MV-4-11 (cell line): Measurements from ENCODE around the gene P2RX2.
"Not testable (repeated sequence)": the region's sequence is repeated elsewhere in the genome, so short reads cannot be mapped to it uniquely, and the experiment has no call there.

Experiments
- DNase-seq: peaks from one replicate; lab custom pipeline; 2025; lab: John Stamatoyannopoulos, UW

The P2RX2 gene

DNA sequence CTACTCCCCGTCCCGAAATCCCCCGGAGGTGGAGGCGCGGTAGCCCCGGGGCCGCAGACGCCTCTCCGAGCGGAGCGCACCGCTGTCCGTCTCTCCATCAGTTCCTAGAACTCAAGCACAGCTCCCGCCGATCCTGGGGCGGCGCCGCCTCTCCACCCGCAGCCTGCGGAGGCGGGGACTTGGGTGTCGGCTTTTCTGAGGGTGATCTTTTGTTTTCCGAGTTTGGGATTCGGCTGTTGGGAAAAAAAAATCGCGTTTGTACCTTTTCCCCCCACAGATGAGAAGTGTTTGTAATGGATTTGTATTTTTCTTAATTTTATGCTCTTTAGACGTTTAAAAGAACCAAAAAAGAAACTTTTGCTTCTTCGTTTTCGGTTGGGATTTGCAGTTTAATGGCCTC lies 34.8 kb upstream of the P2RX2 start:
- no peak for DNase-seq

DNA sequence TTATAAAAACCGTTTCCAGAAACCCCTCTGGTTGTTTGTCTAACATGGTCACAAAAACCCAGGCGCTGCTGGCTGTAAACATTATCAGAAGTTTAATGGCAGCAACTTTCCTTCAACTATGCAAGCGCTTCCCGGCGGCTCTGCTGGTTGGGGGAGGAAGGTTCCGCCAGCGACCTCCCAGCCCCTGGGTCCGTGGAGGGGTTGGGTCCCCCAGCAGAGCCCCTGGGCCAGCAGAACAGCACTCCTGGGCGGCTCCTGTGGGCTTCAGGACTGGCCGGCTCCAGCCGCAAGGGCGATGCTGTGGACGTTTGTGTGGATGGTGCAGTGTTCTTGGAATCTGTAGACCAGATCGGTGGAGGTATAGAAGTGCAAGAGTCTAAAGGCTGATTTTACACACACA lies 34.1 kb upstream of the P2RX2 start:
- no peak for DNase-seq

DNA sequence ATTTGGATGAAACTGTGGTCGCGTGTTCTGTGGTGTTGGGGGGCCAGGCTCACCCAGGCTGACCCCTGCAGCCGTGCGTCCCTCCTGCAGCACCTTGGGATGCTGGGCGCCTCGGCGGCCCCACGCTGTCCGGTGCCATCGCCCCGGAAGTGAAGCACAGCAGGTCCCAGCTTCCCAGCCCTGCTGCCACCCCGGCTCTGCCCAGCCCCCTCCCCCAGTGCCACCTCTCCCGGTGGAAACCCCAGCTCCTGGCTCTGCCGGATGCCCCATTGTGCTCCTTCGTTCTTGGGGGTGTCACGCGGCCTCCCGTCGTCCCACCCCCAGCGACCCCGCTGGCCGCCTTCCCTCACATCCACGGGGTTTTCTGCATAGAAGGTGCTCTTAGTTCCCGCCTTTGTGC lies 33.4 kb upstream of the P2RX2 start:
- no peak for DNase-seq

DNA sequence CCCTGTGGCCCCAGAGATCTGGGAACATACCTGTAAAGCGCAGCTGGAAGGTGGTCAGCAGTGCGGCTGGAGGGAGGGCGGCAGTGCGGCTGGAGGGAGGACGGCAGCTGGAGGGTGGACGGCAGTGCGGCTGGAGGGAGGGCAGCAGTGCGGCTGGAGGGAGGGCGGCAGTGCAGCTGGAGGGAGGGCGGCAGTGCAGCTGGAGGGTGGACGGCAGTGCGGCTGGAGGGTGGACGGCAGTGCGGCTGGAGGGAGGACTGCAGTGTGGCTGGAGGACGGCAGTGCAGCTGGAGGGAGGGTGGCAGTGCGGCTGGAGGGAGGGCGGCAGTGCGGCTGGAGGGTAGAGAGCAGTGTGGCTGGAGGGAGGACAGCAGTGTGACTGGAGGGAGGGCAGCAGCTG lies 31.6 kb upstream of the P2RX2 start:
- DNase-seq: no peak

DNA sequence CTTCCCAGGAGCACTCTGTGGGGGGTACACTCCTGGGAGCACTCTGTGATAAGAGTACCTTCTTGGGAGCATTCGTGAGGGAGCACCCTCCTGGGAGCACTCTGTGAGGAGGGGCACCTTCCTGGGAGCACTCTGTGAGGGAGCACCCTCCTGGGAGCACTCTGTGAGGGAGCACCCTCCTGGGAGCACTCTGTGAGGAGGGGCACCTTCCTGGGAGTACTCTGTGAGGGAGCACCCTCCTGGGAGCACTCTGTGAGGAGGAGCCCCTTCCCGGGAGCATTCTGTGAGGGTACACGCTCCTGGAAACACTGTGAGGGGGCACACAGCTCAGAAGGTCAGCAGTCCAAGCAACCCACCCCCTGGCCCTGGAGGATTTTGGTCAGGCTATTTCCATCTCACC lies 30.8 kb upstream of the P2RX2 start:
- DNase-seq: no peak

DNA sequence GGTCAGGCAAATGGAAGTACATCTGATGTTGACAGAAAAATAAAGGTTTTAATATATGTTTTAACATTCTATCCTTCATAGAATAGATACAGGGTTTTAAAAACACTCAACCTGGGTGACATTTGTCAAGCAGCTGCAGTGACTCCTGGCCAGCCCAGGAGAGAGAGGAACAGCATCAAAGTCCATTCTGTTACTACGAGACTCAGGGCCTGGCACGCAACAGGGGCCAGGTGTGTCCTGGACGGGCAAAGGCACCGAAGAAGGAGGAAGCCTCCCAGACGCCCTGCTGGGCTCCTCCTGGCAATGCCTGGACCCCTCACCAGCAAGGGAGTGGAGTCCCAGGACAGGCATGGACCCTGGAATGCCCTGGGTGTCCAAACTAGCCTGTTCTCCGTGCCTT lies 30.3 kb upstream of the P2RX2 start:
- no peak for DNase-seq

DNA sequence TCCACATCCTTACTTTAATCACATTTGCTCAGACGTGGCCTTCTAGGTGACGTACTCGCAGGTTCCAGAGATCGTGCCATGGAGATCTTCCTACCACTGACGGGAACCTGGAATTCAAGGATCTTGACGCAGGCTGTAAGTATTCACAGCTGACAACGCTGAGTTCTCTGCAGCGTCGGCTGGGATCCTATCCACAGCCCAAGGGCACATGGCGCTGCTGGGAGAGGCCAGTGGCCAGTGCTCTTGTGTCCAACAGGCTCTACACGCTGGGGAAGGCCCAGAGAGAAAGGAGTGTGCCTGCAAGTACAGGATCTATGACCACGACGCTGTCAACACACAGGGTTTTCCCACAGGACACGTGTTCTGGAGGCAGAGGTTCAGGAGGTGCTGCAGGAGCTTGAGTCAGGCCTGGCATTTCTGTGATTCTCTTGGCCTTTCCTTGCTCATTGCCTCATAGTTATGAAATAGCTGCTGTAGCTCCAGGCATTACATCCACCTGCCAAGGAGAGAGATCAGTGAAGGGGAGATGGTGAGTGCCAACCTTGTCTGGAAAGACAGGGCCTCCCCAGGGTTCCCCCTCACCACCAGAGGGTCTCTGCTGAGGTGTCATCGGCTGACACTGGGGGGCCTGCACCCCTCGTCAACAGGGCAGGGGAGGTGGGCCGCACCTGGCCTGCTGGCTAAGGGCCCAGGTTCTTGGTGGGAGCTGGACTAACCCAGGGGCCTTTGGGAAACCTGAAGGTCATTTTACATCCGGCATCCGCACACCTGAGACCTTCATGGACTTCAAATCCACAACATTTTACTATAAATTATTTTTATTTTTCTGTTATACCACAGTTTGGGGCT lies 29.5 kb upstream of the P2RX2 start:
- no peak for DNase-seq

DNA sequence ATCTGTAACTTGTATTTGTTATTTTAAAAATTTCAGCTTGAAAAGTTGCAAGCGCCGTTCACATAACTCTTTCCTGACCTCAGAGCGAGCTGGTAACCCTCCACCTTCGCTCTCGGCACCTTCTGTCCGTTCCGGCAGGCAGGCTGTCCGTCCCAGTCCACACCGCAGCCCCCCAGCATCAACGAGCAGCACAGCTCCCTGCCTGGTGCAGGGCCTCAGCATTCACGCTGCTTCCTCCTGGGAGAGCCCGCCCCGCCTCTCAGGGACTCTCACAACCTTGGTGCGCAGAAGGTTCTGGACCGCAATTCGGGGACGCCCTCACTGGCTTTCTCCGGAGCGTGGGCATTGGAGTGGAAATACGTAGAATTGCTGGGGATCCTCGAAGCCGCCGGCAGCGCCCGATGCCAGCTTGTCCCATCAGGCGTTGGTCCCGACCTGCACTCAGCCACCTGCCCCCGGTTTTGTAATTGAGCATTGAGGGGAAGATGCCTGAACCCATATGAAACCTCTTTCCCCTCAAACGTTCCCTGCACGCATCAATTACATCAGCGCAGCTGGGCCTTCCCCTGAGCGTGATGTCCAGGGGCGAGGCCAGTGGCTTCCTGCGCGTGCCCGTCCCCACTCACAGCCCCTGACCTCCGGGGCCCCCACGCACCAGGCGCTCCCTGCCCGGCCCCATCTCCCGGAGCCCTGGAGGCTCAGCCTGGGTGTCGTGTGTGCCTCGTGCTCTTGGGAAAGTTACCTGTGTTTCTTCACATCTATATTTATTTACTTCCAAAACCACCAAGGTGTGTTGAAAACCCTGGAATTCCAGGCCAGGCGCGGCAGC lies 27.3 kb upstream of the P2RX2 start:
- no peak for DNase-seq

DNA sequence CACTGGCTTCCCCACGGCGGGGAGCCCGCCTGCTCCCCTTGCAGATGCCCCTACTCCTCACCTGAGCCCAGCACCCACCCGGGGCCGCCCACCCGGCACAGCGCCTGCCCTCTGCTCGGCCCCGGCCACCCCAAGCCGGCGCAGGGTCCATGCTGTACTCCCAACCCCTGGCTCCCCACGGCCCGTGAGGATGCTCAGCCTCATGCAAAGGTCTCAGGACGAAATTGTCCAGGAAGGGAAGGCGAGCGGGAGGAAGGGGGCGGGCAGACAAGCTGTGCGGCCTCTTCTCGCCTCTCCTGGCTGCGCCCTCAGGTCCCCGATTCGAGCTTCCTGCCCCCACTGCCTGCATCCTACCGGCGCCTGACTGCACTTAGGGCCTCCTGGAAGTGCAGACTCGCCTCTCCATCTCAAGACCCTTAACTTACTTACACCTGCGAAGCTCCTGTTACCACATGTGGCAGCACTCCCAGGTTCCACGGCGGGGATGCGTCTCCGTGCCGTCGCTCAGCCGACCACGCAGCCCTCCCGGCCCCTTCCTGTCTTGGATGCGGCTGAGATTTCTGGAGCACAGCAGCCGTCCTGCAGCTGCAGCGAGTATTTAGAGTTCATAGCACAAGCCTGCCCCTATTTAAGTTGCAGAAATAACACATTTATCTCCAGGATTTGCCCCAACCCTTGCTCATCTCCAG lies 26.1 kb upstream of the P2RX2 start:
- DNase-seq: no peak

DNA sequence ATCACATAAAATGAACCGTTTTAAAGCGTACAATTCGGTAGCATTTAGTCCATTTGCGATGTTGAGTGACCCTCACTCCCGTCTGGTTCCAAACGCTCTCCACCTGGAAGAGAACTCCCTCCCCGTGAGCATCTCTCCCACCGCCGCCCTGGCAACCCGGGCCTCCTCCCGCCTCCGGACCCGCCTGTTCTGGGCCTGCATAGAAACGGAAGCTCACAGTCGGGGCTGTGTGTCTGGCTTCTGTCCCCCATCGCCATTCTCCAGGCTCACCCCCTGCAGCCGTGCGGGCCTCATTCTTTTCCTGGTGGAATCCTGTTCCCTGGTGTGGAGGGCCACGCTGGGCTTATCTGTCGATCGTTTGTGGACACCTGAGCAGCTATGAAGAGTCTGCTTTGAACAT lies 25.5 kb upstream of the P2RX2 start:
- no peak for DNase-seq

DNA sequence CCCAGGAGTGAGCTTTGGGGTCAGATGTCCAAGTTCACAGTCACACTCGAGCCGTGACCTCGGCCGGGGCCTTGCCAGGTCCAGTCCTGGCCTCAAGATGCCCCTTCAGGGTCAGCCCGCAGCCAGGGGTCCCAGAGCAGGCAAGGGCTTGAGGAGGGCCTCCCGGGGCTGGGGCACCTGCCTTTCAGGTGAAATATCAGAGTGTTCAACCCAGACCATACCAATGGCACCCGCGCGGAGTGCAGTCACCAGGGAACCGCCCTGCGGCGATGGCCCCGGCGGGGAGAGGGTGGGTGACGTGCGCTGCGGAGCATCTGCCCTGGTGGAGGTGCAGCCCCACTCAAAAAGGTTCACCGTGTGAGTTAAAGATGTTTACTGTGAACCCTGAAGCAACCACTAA lies 25.1 kb upstream of the P2RX2 start:
- no peak for DNase-seq

DNA sequence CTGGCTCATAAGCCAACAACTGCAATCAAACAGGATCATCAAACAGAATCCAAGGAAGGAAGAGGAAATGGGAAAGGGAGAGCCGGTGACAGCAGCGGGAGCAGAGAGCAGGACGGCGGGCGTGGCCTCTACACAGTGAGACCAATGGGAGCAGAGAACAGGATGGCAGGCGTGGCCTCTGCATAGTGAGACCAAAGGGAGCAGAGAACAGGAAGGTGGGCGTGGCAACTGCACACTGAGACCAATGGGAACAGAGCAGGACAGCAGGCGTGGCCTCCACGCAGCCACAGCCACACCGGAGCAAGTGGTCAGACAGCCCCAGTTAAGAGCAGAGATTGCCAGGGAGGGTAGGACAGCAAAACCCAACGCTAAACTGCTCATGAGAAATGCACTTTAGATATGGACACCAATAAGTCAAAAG lies 24.6 kb upstream of the P2RX2 start:
- peak; percentile 56 for DNase-seq

DNA sequence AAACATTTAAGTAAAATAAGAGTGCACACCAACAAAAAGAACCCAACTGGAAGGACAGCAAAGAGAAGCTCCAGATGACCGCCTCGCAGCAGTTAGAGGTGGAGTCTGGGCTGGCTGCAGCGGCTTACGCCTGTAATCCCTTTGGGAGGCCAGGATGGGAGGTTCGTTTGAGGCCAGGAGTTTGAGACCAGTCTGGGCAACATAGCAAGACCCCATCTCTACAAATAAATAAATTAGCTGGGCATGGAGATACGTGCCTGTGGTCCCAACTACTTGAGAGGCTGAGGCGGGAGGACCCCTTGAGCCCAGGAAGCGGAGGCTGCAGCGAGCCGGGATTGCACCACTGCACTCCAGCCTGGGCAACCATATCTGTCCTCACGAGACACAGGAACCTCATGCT lies 23.4 kb upstream of the P2RX2 start:
- DNase-seq: no peak

DNA sequence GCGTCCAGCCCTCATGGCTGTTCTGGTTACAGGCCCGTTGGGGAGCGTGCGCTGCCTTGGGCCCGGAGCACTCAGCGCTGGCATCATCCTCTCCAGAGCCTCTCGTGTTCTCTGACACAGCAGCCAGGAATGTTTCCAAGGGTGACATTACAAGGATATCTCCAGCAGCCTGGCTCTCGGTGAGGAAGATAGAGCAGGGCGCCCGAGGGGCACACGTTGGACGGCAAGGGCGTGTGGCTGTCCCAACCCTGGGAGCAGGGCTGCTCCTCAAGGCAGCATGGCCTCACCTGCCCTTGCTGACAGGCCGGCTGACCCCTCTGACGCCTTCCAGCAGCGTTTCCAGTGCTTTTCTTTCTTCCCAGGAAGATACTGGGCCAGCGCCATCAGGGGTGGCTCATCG lies 22.6 kb upstream of the P2RX2 start:
- DNase-seq: no peak

DNA sequence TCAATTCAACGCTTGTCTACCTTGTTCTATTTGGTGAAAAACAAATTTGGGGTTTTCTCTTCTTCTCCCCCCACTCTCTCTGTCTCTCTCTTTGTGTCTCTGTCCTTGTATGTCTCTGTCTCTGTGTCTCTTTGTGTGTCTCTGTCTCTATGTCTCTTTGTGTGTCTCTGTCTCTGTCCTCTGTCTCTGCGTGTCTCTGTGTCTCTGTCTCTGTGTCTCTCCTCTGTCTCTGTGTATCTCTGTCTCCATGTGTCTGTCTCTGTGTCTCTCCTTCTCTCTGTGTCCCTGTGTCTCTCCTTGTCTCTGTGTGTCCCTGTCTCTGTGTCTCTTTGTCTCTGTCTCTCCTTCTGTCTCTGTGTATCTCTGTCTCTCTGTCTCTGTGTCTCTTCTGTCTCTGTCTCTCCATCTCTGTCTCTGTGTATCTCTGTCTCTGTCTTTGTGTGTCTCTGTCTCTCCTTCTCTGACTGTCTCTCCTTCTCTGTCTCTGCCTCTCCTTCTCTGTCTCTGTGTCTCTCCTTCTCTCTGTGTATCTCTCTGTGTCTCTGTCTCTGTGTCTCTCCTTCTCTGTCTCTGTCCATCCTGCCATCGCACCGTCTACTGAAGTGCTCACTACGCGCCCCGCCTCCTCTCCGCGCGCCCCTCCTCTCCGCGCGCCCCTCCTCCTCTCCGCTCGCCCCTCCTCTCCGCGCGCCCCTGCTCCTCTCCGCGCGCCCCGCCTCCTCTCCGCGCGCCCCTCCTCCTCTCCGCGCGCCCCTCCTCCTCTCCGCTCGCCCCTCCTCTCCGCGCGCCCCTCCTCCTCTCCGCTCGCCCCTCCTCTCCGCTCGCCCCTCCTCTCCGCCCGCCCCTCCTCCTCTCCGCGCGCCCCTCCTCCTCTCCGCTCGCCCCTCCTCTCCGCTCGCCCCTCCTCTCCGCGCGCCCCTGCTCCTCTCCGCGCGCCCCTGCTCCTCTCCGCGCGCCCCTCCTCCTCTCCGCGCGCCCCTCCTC lies 21.0 kb upstream of the P2RX2 start:
- DNase-seq: no peak

DNA sequence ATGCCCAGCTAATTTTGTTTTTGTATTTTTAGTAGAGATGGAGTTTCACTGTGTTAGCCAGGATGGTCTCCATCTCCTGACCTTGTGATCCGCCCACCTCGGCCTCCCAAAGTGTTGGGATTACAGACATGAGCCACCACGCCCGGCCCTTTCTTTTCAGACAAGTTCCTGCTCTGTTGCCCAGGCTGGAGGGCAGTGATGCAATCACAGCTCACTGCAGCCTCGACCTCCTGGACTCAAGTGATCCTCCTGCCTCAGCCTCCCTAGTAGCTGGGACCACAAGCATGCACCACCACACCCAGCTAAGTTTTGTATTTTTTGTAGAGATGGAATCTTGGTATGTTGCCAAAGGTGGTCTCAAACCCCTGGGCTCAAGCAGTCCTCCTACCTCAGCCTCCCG lies 19.1 kb upstream of the P2RX2 start:
- DNase-seq: not testable (repeated sequence)

DNA sequence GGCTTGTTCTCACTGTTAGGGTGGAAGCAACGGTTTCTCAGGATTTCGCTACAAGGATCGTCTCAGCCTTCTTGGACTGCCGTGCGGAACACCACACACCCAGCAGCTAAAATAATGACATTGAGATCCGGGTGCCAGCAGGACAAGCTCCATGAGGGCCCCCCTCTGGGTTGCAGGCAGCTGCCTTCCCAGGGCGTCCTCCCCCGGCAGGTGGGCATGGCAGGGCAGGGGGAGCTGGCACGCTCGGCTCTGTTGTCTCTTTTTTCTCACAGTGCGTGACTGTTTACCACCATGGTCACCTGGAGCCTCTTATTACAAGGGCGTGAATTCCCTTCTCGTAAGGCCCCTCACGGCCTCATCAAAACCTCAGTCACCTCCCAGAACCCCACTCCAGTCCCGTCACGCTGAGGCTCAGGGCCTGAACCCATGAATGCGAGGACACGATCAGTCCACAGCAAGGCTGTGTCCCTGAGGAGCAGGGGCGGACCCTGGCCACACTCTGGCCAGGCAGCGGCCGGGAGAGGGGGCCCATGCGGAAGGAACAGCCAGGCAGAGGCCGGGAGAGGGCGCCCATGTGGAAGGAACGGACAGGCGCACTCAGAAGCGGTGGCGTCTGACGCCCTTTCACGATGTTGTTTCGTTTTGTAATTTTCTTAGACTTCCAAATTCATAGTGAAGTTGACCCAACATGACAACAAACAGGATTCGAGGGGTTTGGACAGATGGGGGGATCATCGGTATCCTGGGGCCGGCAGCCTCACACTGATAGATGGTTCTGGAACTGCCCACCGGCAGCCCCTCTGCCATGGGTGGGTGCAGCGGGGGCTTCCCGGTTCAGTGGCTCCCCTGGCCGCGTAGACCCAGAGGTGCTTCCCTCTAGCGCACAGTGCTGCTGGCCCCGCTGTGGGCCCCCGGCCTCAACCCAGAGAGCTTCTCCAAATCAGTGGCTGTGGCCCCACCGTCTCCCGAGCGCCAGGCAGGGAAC lies 18.2 kb upstream of the P2RX2 start:
- peak; percentile 34 for DNase-seq

DNA sequence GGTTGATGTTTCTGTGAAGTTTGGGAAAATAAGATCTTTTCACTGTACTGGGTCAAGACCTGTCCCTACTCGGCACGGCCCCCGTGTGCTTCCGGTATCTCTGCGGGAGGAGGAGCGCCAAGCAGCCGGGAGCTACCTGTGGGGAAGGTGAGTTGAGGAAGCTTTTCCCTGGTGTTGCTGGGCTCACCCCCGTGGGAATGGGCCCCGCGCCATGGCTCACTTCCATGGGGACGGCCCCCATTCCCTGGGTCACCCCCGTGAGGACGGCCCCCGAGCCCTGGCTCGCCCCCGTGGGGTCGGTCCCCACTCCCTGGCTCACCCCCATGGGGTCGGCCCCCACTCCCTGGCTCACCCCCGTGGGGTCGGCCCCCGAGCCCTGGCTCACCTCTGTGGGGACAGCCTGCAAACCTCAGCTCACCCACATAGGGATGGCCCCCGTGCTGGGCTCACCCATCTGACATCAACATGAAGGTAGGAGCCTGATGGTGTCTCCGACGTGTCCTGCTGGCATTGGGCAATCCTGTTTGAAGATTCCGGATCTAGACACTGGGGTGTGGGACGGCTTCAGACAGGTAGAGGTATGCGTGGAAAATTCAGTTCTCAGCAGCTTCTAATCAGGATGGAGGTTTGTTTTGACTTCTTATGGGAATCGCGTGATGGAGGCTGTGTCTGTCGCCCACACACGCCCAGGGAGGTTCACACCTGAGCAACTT lies 17.2 kb upstream of the P2RX2 start:
- no peak for DNase-seq

DNA sequence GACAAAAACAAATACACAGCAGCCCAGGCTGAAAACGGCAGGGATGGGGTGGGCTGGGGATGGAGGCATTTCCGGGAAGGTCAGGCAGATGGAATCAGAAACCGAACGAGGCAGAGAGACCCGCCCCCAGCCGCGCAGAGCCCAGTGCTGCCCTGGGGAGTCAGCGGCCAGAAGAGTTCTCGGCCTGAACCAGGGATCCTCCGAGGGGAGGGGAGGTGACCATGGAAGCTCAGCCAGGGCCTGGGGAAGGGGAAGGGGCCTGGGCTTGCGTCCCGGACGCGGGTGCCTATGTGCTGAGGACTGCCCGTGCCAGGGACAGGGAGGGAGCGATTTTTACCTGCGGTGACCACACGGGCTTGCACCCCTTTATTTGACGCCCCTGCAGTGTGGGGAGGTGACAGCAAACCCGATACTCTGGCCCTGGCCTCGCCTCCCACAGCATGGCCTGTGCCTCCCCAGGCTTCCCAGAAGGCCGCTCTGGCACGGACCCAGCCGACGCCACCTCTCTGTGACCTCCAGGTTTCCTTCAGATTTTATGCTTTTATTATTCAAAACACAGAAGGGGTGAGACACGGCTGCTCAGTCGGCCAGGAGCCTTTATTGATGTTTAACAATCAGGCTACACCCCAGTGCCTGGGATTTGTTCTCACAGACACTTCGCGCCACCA lies 15.9 kb upstream of the P2RX2 start:
- no peak for DNase-seq
